ENCODE measurements around the gene LRG1.

LRG1 gene

DNA sequence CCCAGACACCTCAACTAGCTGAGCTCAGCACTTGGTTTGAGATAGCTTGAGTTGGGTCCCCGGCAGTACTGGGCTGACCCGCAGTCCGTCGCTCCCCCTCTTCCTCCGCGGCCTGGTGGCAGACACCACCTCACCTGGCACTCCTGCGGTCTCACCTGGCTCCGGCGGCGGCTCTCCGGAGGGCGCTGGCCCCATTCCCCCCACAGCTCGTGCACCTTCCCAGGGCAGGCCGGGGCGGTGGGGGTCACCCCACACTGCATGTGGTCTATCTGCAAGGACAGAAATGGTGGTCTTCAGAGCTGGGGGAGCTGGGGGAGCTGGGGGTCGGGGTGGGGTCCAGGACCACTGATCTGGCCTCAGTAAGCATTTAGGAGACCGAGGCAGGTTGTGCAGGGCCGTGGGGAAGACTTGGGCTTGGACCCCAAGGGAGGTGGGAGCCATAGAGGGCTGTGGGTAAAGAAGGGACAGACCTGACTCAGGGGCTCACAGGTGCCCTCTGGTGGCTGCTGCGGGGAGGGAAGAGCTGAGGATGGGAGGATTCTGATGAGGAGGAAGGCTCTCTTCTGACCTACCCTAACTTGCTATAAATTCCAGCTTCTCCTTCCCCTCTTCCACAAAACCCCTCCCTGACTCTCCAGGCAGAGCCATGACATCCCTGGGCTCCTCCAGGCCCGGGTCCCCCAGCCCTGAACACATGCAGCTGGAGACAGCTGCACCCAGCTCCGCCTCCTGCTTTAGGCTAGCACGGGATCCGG, 14.9 kb downstream of the LRG1 start:
- no peak for DNase-seq

DNA sequence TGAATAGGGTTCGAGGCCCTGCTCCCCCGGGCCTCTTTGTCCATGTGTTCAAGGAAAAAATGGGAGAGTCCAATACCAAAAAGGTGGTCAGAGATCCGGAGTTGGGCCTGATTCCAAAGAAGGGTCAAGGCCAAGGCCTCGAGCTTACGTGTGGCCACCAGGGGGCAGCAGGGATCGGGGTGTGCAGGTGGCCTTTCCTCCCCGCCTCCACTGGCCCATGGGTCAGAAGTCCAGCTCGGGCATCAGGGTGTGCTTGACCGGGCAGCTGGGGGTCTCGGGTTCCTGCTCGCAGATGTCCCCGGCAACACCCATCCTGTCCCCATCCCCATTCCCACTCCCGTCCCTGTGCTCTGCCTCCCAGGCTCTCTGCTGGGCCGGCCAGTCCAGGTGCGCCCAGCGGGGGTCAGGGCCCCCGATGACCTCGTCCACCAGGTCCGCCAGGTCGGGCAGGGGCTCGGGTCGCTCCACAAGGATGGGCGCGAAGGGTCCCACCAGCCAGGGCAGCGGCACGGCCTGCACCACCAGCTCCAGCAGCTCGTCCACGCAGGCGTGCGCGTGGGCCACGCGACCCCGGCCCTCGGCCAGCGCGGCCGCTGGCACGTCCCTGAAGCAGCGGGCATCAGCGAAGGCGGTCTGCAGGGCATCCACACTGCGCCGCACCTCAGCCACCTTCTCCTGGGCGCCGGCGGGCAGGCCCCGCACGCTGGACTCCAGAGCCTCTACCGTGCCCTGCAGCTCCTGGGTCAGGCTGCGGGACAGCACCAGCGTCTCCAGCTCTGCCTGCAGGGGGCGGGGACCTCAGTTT, 16.3 kb downstream of the LRG1 start:
- DNase-seq: no peak

DNA sequence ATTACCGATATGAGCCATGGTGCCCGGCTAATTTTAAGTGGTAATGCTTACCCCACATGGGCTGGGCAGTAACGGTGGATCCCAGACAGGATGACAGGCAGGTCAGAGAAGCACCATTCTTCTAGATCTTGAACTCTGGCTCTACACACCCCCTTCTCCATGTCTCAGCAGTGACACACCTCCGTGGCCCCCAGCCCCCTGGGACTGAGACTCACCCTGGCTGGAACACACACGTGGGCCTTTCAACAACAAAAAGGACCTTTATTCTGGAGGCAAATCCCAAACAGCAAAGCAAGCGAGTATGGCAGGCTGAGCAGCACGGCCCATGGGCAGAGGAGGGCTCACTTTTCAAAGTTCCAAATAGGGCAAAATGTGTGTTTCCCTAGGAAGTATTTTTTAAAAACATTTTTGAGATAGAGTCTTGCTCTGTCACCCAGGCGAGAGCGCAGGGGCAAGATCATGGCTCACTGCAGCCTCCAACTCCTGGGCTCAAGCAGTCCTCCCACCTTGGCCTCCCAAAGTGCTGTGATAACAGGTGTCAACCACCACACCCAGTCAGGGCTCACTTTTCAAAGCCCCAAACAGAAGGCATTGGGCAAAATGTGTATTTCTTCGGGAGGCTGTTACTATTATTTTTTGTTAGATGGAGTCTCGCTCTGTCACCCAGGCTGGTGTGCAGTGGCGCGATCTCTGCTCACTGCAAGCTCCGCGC, 17.4 kb downstream of the LRG1 start:
- no peak for DNase-seq

DNA sequence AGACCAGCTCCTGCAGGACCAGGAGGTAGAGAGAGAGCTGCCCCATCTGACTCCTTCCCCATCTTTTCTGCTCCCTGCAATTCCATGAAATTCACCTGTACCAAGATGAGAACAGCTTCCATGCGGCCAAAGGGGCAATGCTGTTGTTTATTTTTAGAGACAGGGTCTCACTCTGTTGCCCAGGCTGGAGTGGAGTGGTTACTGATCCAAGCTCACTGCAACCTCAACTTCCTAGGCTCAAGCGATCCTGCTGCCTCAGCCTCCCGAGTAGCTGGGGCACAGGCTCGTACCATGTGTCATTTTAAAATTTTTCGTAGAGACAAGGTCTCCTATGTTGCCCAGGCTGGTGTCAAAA, 18.0 kb downstream of the LRG1 start:
- no peak for DNase-seq

DNA sequence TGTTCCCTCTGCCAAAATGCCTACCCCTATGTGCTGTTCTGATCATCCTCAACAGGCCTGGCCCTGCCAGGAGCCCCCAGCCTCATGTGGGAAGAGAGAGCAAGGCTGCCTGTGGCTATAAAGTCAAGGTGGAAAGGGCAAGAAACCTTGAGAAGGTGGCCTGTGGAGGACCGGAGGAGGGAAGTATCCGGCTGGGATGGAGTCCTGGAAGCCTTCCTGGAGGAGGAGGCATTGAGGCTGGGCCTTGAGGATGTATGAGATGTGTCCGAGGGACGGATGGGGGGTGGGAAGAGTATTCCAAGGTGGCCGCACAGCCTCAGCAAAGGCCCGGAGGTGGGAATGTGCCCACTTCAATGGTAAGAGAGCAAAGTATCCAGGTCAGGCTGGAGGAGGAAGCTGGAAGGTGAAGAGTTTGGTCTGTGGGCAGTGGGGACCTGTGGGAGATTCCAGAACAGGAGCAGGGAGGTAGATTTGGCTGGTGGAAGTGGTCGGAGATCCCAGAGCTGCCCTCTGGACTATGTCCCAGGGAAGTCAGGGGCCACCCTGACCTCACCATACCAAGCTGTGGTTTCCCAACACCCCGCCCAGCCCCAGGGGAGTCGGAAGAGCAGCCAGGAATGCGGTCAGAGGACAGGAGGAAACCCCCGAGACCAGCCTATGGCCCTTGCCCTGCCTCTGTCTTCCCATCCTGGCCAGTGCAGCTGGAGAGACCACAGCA, 18.5 kb downstream of the LRG1 start:
- DNase-seq: no peak

DNA sequence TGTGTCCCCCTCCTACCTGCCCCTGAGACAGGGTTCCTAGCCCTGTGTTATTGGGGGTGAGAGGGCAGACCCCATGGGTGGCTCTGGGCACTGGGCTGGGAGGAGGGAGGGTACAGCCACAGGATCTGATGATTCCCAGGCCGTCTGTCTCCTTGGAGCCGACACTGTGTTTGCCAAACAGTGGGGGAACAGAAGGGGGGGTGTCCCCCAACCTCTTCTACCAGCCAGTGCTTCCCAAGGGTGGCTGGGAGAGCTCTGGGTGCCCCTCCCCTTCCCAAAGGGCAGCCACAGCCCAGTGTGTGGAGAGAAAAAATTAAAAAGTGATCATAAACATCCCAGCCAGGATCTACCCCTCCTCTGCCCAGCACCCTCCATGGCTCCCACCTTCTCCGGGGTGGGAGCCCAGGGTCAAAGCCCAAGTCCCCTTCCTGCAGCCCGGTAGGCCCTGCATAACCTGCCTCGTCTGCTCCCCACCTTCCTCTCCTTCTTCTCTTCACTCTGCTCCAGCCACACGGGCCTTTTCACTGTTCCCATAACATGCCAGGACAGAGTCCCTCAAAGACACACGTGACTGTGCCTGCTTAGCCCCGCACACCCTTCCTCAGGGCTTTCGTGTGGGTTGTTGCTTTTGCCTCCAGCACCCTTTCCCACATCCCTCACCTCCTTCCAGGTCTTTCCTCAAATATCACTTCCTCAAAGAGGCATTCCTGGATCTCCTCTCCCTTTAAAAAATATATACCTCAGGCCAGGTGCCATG, 20.1 kb downstream of the LRG1 start:
- DNase-seq: no peak

DNA sequence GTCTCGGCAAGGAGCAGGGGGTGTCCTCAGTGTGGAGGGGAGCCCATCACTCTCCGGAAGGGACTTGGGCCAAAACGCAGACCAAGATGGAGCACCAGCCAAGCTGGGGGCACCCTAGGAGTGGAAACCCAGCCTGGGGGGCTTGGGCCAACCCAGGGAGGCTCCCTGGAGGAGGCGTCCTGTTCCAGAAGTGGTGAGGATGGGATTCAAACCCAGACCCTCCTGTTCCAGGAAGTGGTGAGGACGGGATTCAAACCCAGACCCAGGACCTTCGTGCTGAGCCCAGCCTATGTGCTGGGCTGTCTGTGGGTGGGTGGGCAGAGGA, 20.7 kb downstream of the LRG1 start:
- no peak for DNase-seq

DNA sequence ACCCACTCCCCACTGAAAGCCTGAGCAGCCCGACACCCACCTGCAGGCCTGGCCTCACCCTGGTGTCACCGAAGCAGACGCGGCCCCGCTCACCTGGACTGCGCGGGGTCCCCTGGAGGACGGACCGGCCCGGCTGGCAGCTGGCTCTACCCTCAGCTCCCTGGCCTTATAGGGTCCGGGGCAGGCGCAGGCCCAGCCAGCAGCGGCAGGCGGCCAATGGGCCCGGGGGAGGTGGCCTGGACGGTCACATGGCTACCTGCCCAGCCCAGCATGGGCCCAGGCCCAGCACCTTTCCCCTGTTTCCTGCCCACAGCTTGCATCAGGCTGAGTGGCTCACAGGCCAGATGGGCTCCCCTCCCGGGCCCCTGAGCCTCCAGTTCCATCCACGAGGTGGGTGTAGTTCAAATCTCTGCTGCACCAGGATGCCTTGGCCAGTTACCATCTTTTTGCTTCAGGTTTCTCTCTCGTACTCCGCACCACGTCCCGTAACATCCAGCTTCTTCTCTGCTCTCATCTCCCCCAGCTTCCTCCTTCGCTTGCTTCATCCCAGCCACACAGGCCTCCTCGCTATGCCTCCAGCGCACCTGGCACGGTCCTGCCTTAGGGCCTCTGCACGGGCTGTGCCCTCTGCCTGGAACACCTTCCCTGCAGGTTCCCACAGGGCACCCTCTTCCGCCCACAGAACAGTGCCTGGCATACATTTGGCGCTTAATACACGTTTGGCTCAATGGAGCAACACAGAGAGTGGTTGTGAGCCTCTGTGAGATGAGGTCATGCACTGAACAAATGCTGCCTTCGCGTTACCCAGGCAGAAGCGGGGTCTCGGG, 21.3 kb downstream of the LRG1 start, which contains the start of gene PLIN4:
PLIN4 (minus strand) TSS at position 142 of the 827 bp plus-strand sequence. CDS start 214 bp downstream, outside the sequence.
- no peak for DNase-seq

DNA sequence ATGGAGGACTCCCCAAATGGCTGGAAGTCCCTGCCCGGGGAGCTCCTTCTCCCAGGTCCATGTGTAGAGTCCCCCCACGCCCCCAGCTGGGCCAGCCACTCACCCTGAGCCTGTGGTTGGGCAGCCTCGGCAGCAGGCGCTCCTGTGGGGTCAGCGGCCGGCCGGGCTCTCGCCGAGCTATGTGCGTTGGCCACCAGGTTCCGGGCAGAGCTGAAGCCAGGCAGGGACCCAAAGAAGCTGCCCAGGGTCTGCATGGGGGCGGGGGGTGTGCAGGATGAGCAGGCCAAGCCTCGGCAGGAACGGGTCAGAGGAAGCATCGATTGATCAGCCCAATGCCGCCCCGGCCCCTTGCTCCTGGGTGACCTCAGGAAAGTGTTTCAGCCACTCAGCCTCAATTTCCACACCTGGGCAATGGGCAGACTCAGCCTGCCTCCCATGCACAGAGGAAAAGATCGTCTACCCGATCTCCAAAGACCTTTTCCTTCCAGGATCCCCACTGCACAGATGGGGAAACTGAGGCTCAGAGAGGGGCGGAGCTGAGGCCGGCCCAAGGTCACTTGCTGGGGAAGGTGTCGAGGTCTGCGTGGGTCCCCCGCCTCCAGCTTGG, 22.3 kb downstream of the LRG1 start:
- DNase-seq: no peak

DNA sequence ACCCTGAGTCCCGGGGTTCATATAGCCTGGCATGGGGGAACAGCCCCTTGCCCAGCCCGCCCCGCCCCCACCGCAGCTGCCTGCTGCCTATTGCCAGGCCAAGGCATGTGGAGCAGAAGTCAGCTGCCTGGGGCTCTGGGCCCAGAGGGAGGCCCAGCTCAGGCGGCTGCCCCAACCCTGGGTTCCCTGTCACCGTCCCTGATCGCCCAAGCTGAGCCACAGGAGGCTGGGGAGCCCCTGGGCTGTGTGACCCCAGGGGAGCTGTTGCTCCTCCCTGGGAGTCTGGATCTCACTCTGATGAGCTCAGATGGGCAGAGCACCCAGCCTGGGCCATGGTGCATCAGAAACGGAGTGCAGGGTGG, 22.9 kb downstream of the LRG1 start:
- DNase-seq: no peak

DNA sequence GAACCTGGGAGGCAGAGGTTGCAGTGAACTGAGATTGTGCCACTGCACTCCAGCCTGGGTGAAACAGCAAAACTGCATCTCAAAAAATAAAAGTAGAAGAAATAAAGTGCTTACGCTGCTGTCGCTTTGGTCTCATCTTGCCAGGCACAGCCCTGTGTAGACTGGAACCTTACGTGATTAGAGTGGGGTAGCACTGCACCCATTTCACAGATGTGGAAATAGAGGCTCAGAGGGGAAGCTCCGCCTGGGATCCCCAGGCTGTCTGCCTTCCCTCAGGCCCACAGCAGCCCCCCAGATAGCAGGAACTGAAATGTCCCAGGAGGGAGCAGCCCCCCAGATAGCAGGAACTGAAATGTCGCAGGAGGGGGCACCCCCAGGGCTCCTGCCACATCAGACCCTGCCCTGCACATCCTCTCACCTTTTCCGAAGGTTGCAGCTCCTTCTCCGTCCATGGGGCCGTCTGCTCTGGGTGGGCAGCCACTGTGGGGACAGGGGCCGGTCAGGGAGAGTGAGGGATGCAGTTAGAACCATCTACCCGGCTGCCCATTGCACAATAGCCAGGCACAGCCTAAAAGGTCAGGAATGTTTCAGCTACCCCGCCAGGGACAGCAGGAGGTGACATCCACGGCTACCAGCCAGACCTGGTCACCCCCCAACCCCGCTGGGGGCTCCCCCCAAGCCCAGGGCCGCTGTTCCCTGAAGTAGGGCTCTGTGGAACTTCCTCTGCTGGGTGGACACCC, 23.5 kb downstream of the LRG1 start:
- no peak for DNase-seq

DNA sequence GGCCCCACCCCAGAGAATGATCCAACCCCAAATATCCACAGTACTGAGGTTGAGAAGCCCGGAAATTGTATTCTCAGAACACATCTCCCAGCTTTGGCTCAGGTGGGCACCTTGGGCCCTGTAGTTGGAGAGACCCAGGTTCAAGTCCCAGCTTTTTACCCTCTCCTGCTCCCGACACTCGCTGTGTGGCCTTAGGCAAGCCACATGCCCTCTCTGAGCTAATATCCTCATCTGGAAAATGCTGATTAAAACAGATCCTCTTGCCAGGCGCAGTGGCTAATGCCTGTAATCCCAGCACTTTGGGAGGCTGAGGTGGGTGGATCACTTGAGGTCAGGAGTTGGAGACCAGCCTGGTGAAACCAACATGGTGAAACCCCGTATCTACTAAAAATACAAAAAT, 24.1 kb downstream of the LRG1 start:
- DNase-seq: no peak

DNA sequence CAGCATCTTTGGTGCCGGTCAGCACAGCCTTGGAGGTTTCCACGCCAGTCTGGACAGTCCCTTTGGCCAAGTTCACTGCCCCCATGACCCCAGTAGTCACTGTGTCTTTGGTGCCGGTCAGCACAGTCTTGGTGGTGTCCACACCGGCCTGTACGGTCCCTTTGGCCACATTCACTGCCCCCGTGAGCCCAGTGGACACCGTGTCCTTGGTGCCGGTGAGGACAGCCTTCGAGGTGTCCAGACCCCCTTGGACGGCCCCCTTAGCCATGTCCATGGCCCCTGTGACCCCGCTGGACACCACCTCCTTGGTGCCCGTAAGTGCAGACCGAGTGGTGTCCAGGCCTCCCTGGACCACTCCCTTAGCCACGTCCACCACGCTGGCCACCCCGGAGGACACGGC, 26.6 kb downstream of the LRG1 start:
- DNase-seq: no peak

DNA sequence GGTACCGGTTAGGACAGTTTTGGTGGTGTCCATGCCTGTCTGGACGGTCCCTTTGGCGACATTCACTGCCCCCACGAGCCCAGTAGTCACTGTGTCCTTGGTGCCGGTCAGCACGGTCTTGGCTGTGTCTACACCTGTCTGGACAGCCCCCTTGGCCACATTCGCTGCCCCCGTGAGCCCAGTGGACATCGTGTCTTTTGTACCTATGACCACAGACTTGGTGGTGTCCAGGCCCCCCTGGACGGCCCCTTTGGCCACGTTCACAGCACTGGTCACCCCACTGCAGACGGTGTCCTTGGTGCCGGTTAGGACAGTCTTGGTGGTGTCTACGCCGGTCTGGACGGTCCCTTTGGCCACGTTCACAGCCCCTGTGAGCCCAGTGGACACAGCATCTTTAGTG, 27.8 kb downstream of the LRG1 start:
- no peak for DNase-seq

DNA sequence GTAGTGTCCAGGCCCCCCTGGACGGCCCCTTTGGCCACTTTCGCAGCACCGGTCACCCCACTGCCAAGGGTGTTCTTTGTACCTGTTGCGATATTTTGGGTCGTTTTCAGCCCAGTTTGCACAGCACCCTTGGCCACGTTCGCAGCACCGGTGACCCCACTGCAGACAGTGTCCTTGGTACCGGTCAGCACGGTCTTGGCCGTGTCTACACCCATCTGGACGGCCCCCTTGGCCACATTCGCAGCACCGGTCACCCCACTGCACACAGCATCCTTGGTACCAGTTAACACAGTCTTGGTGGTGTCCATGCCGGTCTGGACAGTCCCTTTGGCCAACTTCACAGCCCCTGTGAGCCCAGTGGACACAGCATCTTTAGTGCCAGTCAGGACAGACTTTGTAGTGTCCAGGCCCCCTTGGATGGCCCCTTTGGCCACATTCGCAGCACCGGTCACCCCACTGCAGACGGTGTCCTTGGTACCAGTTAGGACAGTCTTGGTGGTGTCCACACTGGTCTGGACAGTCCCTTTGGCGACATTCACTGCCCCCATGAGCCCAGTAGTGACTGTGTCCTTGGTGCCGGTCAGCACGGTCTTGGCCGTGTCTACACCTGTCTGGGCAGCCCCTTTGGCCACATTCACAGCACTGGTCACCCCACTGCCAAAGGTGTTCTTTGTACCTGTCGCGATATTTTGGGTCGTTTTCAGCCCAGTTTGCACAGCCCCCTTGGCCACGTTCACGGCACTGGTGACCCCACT, 28.4 kb downstream of the LRG1 start:
- DNase-seq: no peak

DNA sequence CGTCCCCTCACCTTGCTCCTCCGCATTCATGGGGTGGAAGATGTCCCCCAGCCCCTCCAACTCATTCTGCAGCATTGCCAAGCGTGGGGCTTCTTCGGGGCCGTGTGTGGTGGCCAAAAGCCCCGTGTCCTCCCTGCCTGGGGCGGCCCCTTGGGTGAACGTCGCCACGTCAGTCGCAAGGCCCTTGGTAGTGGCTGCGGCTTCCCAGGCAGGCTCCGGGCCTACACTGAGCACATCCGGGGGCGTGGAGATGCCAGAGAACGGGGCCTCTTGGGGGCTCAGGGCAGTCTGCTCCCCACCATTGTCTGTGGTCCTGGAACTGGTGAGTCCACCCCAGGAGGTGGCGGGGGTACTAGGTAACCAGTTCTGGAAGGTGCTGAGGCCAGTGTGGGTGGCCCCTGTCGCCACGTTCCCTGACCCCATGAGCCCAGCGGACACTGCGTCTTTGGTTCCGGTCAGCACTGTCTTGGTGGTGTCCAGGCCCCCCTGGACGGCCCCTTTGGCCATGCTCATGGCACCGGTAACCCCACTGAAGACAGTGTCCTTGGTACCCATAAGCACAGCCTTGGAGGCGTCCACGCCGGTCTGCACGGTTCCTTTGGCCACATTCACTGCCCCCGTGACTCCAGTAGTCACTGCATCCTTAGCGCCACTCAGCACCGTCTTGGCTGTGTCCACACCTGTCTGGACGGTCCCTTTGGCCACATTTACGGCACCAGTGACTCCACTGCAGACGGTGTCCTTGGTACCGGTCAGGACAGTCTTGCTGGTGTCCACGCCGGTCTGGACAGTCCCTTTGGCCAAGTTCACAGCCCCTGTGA, 29.2 kb downstream of the LRG1 start:
- DNase-seq: no peak

DNA sequence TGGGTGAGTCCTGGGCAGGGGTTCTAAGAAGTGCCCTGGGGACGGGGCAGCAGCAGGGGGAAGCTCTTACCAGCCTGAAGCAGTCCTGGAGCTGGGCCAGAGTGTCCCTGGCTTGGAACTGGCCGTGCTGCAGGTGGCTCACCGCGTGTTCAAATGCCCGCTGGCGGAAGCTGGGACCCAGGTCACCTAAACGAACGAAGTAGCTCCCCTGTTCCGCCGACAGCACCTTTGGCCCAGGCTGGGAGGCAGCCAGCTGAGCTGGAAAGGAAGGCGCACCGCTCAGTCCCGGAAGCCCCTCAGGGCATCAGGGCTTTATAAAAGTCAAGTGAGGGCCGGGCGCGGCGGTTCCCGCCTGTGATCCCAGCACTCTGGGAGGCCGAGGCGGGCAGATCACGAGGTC, 31.1 kb downstream of the LRG1 start:
- DNase-seq: peak; percentile 29

DNA sequence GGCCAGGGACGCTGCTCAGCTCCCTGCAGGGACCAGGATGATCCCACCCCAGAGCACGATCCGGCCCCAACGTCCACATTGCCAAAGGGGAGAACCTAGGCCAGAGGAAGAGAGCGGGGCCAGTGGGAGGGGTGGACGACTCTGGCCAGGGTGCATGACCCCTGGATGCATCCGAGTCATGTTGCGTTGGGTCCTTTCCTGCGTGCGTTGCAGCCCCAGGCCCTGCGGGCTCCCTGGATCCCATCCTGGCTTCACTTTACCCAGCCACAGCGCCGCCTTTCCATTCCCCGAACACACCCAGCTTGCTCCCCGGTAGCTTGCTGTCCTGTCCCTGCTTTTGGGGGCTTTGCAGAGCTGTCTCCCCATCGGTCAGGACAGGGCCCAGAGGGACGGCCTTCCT, 32.0 kb downstream of the LRG1 start:
- DNase-seq: no peak

DNA sequence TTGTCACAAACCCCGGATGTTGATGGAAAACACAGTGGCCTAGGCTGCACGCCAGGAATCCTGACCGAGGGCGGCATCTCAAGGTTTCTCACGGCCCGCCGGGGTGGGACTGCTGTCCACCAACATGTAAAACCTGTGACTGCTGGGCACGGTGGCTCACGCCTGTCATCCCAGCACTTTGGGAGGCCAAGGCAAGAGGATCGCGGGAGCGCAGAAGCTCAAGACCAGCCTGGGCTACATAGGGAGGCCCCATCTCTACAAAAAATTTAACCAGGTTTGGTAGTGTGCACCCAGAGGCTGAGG, 32.7 kb downstream of the LRG1 start:
- DNase-seq: no peak

All from NCI-H1092 (cell line).